Astrocyte (in vitro differentiated cells and primary cell): Measurements from ENCODE around the gene SERPINB6. TPM values are rescaled to one million over a fixed set of nuclear protein-coding genes. Genes with fewer than 3 reads are reported as not detected.
"Not testable (repeated sequence)": the region's sequence is repeated elsewhere in the genome, so short reads cannot be mapped to it uniquely, and the experiment has no call there.

ENCODE experiments used
- DNase-seq: peaks from one replicate; pipeline ENCODE4 v3.0.0-alpha.2; 2010; ENCODE audit warnings: low read depth
- FAIRE-seq: peaks from 2 replicates; lab custom pipeline; 2011; peaks lifted over from hg19 to GRCh38; lab: Jason Lieb, UNC
- H2AFZ ChIP-seq: 2 replicates; pipeline ENCODE4 v1.6.0; 2012; ENCODE audit warnings: low read depth, low read length, inconsistent platforms
- H3K27ac ChIP-seq: 2 replicates; pipeline ENCODE4 v1.5.1; 2011; ENCODE audit warnings: low read depth, low read length, inconsistent platforms
- H3K27me3 ChIP-seq: 2 replicates; pipeline ENCODE4 v1.6.0; 2011; ENCODE audit warnings: low read length, inconsistent platforms; ENCODE audit not compliant: insufficient read depth
- H3K36me3 ChIP-seq: 2 replicates; pipeline ENCODE4 v1.5.1; 2011; ENCODE audit warnings: low read length, inconsistent platforms; ENCODE audit not compliant: insufficient read depth
- H3K4me1 ChIP-seq: 2 replicates; pipeline ENCODE4 v1.5.1; 2011; ENCODE audit warnings: low read length, inconsistent platforms; ENCODE audit not compliant: insufficient read depth
- H3K4me2 ChIP-seq: 2 replicates; pipeline ENCODE4 v1.6.0; 2012; ENCODE audit warnings: low read length, inconsistent platforms
- H3K4me3 ChIP-seq: 2 replicates; pipeline ENCODE4 v1.5.1; 2011; ENCODE audit warnings: low read depth, mild to moderate bottlenecking, low read length, inconsistent platforms; ENCODE audit not compliant: insufficient read depth
- H3K79me2 ChIP-seq: 2 replicates; pipeline ENCODE4 v1.6.0; 2012; ENCODE audit warnings: mild to moderate bottlenecking, low read length, inconsistent platforms; ENCODE audit not compliant: insufficient read depth
- H3K9ac ChIP-seq: 2 replicates; pipeline ENCODE4 v1.6.0; 2012; ENCODE audit warnings: mild to moderate bottlenecking, low read length, inconsistent platforms
- H3K9me3 ChIP-seq: 2 replicates; pipeline ENCODE4 v1.5.1; 2012; ENCODE audit warnings: low read depth, mild to moderate bottlenecking, low read length, inconsistent platforms; ENCODE audit not compliant: insufficient read depth
- H4K20me1 ChIP-seq: 2 replicates; pipeline ENCODE4 v1.6.0; 2012; ENCODE audit warnings: low read length, inconsistent platforms; ENCODE audit not compliant: insufficient read depth
- H3K27ac Mint-ChIP-seq: one replicate; pipeline ENCODE4 v1.8.0; 2021; ENCODE audit warnings: mild to moderate bottlenecking, mixed read lengths; ENCODE audit not compliant: unreplicated experiment
- H3K27me3 Mint-ChIP-seq: one replicate; pipeline ENCODE4 v1.8.0; 2021; ENCODE audit warnings: low read depth, mixed read lengths; ENCODE audit not compliant: unreplicated experiment
- H3K36me3 Mint-ChIP-seq: one replicate; pipeline ENCODE4 v1.8.0; 2021; ENCODE audit warnings: low read depth, mixed read lengths; ENCODE audit not compliant: unreplicated experiment
- H3K4me1 Mint-ChIP-seq: one replicate; pipeline ENCODE4 v1.8.0; 2021; ENCODE audit warnings: low read depth, mixed read lengths; ENCODE audit not compliant: unreplicated experiment
- H3K4me3 Mint-ChIP-seq: one replicate; pipeline ENCODE4 v1.8.0; 2021; ENCODE audit warnings: mild to moderate bottlenecking, moderate library complexity, mixed read lengths; ENCODE audit not compliant: unreplicated experiment
- H3K9me3 Mint-ChIP-seq: one replicate; pipeline ENCODE4 v1.8.0; 2021; ENCODE audit warnings: mild to moderate bottlenecking, mixed read lengths; ENCODE audit not compliant: unreplicated experiment
- CTCF ChIP-seq: IDR thresholded peaks from 2 replicates; pipeline ENCODE4 v1.5.1; 2011; ENCODE audit warnings: low read depth, mild to moderate bottlenecking, inconsistent platforms, low read length, moderate library complexity; ENCODE audit not compliant: insufficient read depth
- EZH2 ChIP-seq: IDR thresholded peaks from 2 replicates; pipeline ENCODE4 v1.6.1; 2012; ENCODE audit warnings: mild to moderate bottlenecking, low read length, inconsistent platforms; ENCODE audit not compliant: insufficient read depth
- total RNA-seq: library from RNA; stranded (reverse); gene quantifications from 2 replicates; pipeline ENCODE4 v1.2.1, GENCODE V29; 2021

The SERPINB6 gene
- total RNA-seq, 1 donor from 2014 or later = 68.4 TPM

GRCh38 chr6:2935566-2936291 is 35.6 kb downstream of the SERPINB6 start:
- Histone ChIP-seq H3K4me1 (no peaks in the 10 kb centered on the region), H3K9me3 (no peaks in the 10 kb centered on the region), H2AFZ (no peak overlapping the region), H3K36me3 (no peaks in the 10 kb centered on the region), H3K4me3 (no peak overlapping the region), H3K9ac (no peak overlapping the region), H3K27me3 (peaks cover 3% of the 10 kb centered on the region), H4K20me1 (no peaks in the 10 kb centered on the region), H3K4me2 (no peak overlapping the region), H3K27ac (no peak overlapping the region), H3K79me2 (no peaks in the 10 kb centered on the region)
- peaks cover 8% of the 10 kb centered on the region for H3K27me3 Mint-ChIP-seq
- no peaks in the 10 kb centered on the region for H3K9me3 Mint-ChIP-seq
- H3K4me1 Mint-ChIP-seq = no peaks in the 10 kb centered on the region
- DNase-seq = no peak
- H3K36me3 Mint-ChIP-seq = no peaks in the 10 kb centered on the region
- TF ChIP-seq CTCF (no peak), EZH2 (no peak)
- H3K27ac Mint-ChIP-seq = no peak overlapping the region
- H3K4me3 Mint-ChIP-seq = no peak overlapping the region
- no peak for FAIRE-seq

GRCh38 chr6:2934057-2934456 is 37.3 kb downstream of the SERPINB6 start:
- no peak overlapping the region for H2AFZ ChIP-seq
- no peak overlapping the region for H3K9ac ChIP-seq
- no peak for DNase-seq
- no peaks in the 10 kb centered on the region for H3K36me3 Mint-ChIP-seq
- no peak for FAIRE-seq
- H3K27me3 Mint-ChIP-seq = peaks cover 8% of the 10 kb centered on the region
- H3K4me3 Mint-ChIP-seq = no peak overlapping the region
- no peak overlapping the region for H3K27ac ChIP-seq
- H3K4me2 ChIP-seq = no peak overlapping the region
- no peaks in the 10 kb centered on the region for H4K20me1 ChIP-seq
- TF ChIP-seq CTCF = no peak
- no peak for TF ChIP-seq EZH2
- H3K4me3 ChIP-seq = no peak overlapping the region
- H3K4me1 Mint-ChIP-seq = no peaks in the 10 kb centered on the region
- H3K9me3 Mint-ChIP-seq = no peaks in the 10 kb centered on the region
- H3K36me3 ChIP-seq = no peaks in the 10 kb centered on the region
- H3K9me3 ChIP-seq = no peaks in the 10 kb centered on the region
- H3K27ac Mint-ChIP-seq = no peak overlapping the region
- no peaks in the 10 kb centered on the region for H3K4me1 ChIP-seq
- no peaks in the 10 kb centered on the region for H3K79me2 ChIP-seq
- peaks cover 3% of the 10 kb centered on the region for H3K27me3 ChIP-seq

- H3K27me3 ChIP-seq, H3K27ac Mint-ChIP-seq, H4K20me1 ChIP-seq, H3K79me2 ChIP-seq, H3K9me3 ChIP-seq, H3K4me1 Mint-ChIP-seq, H3K4me3 Mint-ChIP-seq, DNase-seq, FAIRE-seq, H3K4me2 ChIP-seq, H3K36me3 ChIP-seq, H3K9me3 Mint-ChIP-seq, H3K36me3 Mint-ChIP-seq, H2AFZ ChIP-seq, H3K4me1 ChIP-seq, H3K9ac ChIP-seq, H3K4me3 ChIP-seq, H3K27ac ChIP-seq, H3K27me3 Mint-ChIP-seq: not testable (repeated sequence)
Observed at GRCh38 chr6:2932911-2933310, 38.5 kb downstream of the SERPINB6 start.
